Measurements from ENCODE around the gene MCRIP1. TPM values are rescaled to one million over a fixed set of nuclear protein-coding genes. Genes with fewer than 3 reads are reported as not detected.

Gene MCRIP1
- total RNA-seq, 4 donors from 2014 or later, result 55.2 to 88.6 (median 83.7) TPM

DNA sequence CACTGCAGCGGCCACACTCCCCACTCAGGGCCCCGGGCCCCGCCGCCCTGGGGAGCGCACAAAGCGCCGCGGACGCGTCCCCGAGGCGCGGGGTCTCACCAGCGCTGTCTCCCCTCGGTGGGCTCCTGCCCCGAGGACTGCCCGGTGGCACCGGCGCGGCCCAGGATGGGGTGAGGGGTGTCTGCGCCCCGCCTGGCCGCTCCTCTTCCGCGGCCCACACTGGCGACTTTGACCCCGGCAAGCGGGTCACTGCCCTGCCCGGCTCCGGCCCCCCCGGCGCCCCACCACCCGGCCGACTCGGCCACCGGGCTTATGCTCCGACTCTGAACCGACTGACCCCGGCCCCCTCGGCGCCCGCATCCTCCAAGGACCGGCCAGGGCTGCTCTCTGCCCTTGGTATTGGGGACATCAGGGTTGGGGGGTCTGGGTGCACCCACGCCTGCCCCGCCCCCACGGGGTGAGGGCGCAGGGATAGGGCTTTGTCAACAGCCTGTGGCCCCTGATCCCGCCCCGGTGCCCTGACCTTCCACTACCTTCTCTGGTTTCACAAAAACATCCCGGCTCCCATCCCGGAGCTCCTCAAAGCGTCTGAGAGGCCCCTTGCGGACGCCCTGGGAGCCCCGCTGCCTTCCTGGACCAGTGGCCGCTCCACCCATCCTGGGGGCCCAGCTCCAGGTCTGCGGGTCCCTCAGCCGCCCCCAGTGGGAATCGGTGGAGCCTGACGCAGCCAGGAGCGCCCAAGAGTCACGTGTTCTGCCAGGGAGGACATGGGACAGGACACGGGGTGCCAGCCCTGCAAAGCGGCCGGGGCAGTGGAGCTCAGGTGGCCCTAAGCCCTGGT is 28.3 kb downstream of the MCRIP1 start:
- Histone ChIP-seq H3K9me3 (no peaks in the 10 kb centered on the region), H3K4me1 (peaks cover 3 to 18% of the 10 kb centered on the region in 2 donors), H3K36me3 (no peaks in the 10 kb centered on the region), H3K27ac (no peak overlapping the region), H3K27me3 (peaks cover 19% of the 10 kb centered on the region), H3K4me3 (replicated peaks in 1 of 3) (no peak overlapping the region)
- intact Hi-C loops (cut with DNase I), result no loop called here
- WGBS, 2 donors, result 0 to 2% methylated on average over 7 to 21 of the region's 65 CpGs
- peak in 1 of 2 donors; percentile 17 for DNase-seq
- TF ChIP-seq POLR2A (IDR thresholded peaks at IDR 0.05), result no peak
- TF ChIP-seq, protein P1, sequence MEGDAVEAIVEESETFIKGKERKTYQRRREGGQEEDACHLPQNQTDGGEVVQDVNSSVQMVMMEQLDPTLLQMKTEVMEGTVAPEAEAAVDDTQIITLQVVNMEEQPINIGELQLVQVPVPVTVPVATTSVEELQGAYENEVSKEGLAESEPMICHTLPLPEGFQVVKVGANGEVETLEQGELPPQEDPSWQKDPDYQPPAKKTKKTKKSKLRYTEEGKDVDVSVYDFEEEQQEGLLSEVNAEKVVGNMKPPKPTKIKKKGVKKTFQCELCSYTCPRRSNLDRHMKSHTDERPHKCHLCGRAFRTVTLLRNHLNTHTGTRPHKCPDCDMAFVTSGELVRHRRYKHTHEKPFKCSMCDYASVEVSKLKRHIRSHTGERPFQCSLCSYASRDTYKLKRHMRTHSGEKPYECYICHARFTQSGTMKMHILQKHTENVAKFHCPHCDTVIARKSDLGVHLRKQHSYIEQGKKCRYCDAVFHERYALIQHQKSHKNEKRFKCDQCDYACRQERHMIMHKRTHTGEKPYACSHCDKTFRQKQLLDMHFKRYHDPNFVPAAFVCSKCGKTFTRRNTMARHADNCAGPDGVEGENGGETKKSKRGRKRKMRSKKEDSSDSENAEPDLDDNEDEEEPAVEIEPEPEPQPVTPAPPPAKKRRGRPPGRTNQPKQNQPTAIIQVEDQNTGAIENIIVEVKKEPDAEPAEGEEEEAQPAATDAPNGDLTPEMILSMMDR (IDR thresholded peaks at IDR 0.05), result no peak

DNA sequence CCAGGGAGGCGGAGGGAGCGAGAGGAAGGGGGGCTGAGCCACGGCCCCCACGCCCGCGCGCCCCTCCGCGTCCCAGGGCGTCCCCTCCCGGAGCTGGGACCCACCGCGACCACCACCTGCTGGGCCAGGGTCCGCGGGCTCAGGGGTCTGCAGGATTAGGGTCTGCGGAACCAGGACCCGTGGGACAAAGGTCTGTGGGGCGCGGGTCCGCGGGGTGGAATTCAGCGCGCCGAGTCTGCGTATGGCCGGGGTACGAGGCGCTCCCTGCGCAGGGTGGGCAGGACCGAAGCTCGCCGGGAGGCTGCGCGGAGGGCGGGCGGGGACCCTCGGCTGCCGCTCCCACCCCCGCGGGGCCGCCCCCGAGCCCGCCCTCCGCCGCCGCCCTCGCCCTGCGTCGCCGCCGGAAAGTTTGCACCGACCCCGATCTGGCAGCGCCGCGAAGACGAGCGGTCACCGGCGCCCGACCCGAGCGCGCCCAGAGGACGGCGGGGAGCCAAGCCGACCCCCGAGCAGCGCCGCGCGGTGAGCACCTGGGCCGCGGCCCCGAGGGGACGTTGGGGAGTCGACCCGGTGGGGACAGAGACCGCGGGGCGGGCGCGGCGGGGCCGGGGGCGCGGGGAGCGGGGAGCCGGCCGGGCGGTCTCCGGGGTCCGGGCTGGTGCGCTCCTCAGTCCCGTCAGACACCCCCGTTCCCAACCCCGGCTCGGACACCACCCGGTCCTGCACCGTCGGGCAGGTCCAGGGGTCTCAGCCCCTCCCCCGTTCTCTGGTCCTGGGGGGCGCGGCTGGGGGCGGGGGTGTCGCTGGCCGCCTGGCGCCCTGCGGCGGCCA is 29.1 kb downstream of the MCRIP1 start, which contains the start of gene GCGR:
Gene GCGR (plus strand): TSS at position 423 of the 831 bp plus-strand sequence. CDS start 4,869 bp downstream, outside the sequence.
- peaks cover 3 to 18% of the 10 kb centered on the region in 2 donors for H3K4me1 ChIP-seq
- no peak within 1 kb of the TSS for H3K27ac ChIP-seq
- intact Hi-C loops (cut with DNase I), result no loop called here
- no peak for DNase-seq
- 7% methylated on average over 6 of the region's 110 CpGs; no CpG with 5 or more reads in 1 of the 2 donors for WGBS, 2 donors
- TF ChIP-seq, protein P1 (IDR thresholded peaks at IDR 0.05), result no peak
- TF ChIP-seq POLR2A (IDR thresholded peaks at IDR 0.05), result no peak
- H3K27me3 ChIP-seq, result peaks cover 19% of the 10 kb centered on the region
- H3K4me3 ChIP-seq (replicated peaks in 1 of 3), result no peak within 1 kb of the TSS
- no peaks in the 10 kb centered on the region for H3K9me3 ChIP-seq
- H3K36me3 ChIP-seq, result no peaks in the 10 kb centered on the region

DNA sequence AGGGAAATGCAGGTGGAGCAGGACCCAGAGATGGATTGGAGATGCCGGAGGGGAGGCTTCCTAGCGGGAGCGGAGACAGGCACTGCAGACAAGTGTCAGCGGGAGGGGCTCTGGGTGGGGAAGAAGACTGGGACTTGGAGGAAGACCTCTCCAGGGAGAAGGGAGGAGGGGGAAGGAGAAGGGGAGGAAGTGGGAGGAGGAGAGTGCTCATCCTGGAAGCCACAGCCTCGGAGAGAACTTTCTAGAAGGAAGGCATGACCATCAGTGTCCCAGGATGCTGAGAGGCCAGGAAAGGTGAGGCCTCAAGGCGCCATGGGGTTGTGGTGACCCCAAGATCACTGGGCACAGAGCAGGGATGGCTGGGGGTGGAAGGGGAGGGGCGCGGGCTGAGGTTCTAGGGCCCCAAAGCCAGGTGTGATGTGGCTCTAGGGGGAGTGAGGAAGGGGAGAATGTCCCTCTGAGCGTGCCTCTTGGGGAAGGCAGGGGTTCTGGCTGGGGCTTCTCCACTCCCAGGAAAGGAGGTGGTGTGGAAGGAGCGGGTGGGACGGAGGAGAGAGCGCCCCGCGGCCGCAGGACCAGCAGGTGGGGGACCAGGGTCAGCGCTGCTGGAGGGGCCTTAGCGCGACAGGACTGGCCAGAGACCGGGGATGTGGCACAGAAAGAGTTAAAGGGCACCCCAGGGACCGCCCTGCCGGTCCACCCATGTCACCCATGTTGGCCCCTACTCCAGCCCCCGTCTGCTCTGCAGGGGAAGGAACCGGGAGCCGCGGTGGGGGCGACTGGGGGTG is 30.0 kb downstream of the MCRIP1 start:
- 36 to 41% methylated on average over 17 to 18 of the region's 26 CpGs for whole genome bisulfite sequencing, 2 donors
- H3K4me1 ChIP-seq, result peaks cover 3 to 18% of the 10 kb centered on the region in 2 donors
- intact Hi-C loops (cut with DNase I), result no loop called here
- TF ChIP-seq, protein P1 (IDR thresholded peaks at IDR 0.05), result no peak
- TF ChIP-seq POLR2A (IDR thresholded peaks at IDR 0.05), result no peak
- H3K9me3 ChIP-seq, result no peaks in the 10 kb centered on the region
- H3K36me3 ChIP-seq, result no peaks in the 10 kb centered on the region
- peaks cover 19% of the 10 kb centered on the region for H3K27me3 ChIP-seq
- no peak overlapping the region for H3K27ac ChIP-seq
- no peak for DNase-seq
- no peak overlapping the region for H3K4me3 ChIP-seq (replicated peaks in 1 of 3)

DNA sequence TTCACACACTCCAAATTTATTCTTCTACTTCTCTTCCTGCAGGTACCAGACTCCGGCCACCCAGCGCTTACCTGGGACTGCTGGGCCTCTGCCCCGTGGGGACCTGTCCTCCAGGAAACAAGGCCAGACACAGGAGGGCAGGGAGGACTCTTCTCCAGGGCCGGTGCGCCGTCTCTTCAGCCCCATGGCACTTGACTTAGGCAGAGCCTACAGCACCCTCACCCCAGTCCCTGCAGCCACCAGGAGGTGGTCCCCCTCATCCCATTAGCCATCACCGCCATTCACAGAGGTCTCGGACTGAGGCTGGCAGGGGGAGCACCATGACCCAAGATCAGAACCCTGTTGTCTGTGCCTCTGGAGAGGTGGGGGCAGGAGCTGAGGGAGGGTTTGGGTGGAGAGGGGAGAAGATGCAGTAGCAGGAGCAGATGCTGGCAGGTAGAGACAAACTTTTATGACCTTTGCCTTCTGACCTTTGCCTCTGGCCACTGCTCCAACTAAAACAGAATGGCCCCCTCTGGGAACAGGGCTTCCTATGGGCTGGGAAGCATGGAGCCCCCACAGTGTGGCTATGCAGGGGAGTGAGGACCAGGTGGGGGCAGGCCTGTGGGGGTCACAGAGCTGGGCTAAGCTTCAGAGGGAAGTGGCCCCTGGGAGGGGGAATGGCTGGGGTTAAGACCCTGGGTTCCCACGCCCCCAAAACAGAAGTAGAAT is 30.9 kb downstream of the MCRIP1 start:
- Histone ChIP-seq H3K27ac (no peak overlapping the region), H3K4me1 (peaks cover 3 to 18% of the 10 kb centered on the region in 2 donors), H3K9me3 (no peaks in the 10 kb centered on the region), H3K27me3 (peaks cover 19% of the 10 kb centered on the region), H3K4me3 (replicated peaks in 1 of 3) (no peak overlapping the region), H3K36me3 (no peaks in the 10 kb centered on the region)
- intact Hi-C loops (cut with DNase I), result no loop called here
- no peak for TF ChIP-seq POLR2A (IDR thresholded peaks at IDR 0.05)
- TF ChIP-seq, protein P1 (IDR thresholded peaks at IDR 0.05), result no peak
- 73 to 84% methylated on average over 6 to 9 of the region's 9 CpGs for WGBS, 2 donors
- no peak for DNase-seq

All from thyroid gland (tissue), 4 donors.